HFF-Myc (cell line): Measurements from ENCODE around the gene C19orf18.

Experiments
- DNase-seq: peaks from one replicate; pipeline ENCODE4 v3.0.0-alpha.2; 2011; ENCODE audit warnings: low read depth; ENCODE audit errors: extremely low read depth
- H3K4me3 ChIP-seq: replicated peaks from 2 replicates; pipeline ENCODE4 v1.5.1; 2011; ENCODE audit warnings: low read depth, mild to moderate bottlenecking, control low read depth, low read length
- CTCF ChIP-seq: IDR thresholded peaks from 2 replicates; pipeline ENCODE4 v1.5.1; 2012; ENCODE audit warnings: mild to moderate bottlenecking, low read depth, low read length, control low read depth; ENCODE audit errors: missing control alignments

Gene C19orf18

GRCh38 chr19:58000677-58001076 is 26.3 kb upstream of the C19orf18 start:
- no peak for TF ChIP-seq CTCF
- DNase-seq: no peak
- H3K4me3 ChIP-seq: no peak overlapping the region

- no peak for TF ChIP-seq CTCF
- no peak for DNase-seq
- H3K4me3 ChIP-seq: no peak overlapping the region
Measured at GRCh38 chr19:57992841-57993240, 18.5 kb upstream of the C19orf18 start.

- no peak for TF ChIP-seq CTCF
- no peak overlapping the region for H3K4me3 ChIP-seq
- no peak for DNase-seq
Measured at GRCh38 chr19:57978586-57979289, 4.4 kb upstream of the C19orf18 start.

GRCh38 chr19:57964761-57965160 is 9.6 kb downstream of the C19orf18 start:
- no peak for DNase-seq
- no peak overlapping the region for H3K4me3 ChIP-seq
- TF ChIP-seq CTCF: no peak

GRCh38 chr19:57961785-57962184 is 12.5 kb downstream of the C19orf18 start:
- H3K4me3 ChIP-seq: no peak overlapping the region
- TF ChIP-seq CTCF: no peak
- DNase-seq: no peak

- no peak for DNase-seq
- no peak for TF ChIP-seq CTCF
- no peak overlapping the region for H3K4me3 ChIP-seq
Measured at GRCh38 chr19:57954996-57955395, 19.3 kb downstream of the C19orf18 start.

GRCh38 chr19:57949702-57950101 is 24.6 kb downstream of the C19orf18 start:
- no peak for TF ChIP-seq CTCF
- H3K4me3 ChIP-seq: no peak overlapping the region
- no peak for DNase-seq
